Activated CD8-positive, alpha-beta memory T cell treated with anti-CD3 and anti-CD28 coated beads, Interleukin-2, amount 10 ng/mL, durations not matched to agents 7 days and 5 days (primary cell): Measurements from ENCODE around the gene COPG1. TPM values are rescaled to one million over a fixed set of nuclear protein-coding genes. Genes with fewer than 3 reads are reported as not detected.

Source experiments
- ATAC-seq: fragments of 150-1000 bp; cut with Tn5 transposase; one replicate; pipeline ENCODE4 v1.10.0; 2021; ENCODE audit warnings: moderate library complexity
- CTCF ChIA-PET: fragments of 350-600 bp; sonication (Branson Sonifier 250); formaldehyde crosslinking; loops from one replicate; lab custom pipeline; 2021; ENCODE audit warnings: antibody characterized with exemption; lab: Charles Lee
- DNase-seq: peaks from one replicate; pipeline ENCODE4 v3.0.0-alpha.2; 2020
- H3K27ac Mint-ChIP-seq: one replicate; pipeline ENCODE4 v1.8.0; 2021; ENCODE audit warnings: mild to moderate bottlenecking, mixed read lengths
- H3K27me3 Mint-ChIP-seq: one replicate; pipeline ENCODE4 v1.8.0; 2021; ENCODE audit warnings: mixed read lengths
- H3K36me3 Mint-ChIP-seq: one replicate; pipeline ENCODE4 v1.8.0; 2021; ENCODE audit warnings: mild to moderate bottlenecking, mixed read lengths
- H3K4me1 Mint-ChIP-seq: one replicate; pipeline ENCODE4 v1.8.0; 2021; ENCODE audit warnings: mixed read lengths
- H3K4me3 Mint-ChIP-seq: one replicate; pipeline ENCODE4 v1.8.0; 2021; ENCODE audit warnings: mild to moderate bottlenecking, moderate library complexity, mixed read lengths
- H3K9me3 Mint-ChIP-seq: one replicate; pipeline ENCODE4 v1.8.0; 2022; ENCODE audit warnings: low read depth, mixed read lengths
- microRNA-seq: library from miRNA; unstranded; fragments of <30 nt; microRNA quantifications from one replicate; pipeline ENCODE4 v1.2.0, GENCODE V29; 2022
- total RNA-seq, 2 experiments: library from RNA; stranded (reverse); gene quantifications; one replicate each; pipeline ENCODE4 v1.2.3, GENCODE V29; 2021

The COPG1 gene
- total RNA-seq, 2 experiments from 2014 or later, result 130 to 141 TPM

- no peaks in the 10 kb centered on the region for H3K9me3 Mint-ChIP-seq
- no peak for ATAC-seq
- no peak overlapping the region for H3K27ac Mint-ChIP-seq
- H3K36me3 Mint-ChIP-seq, result no peaks in the 10 kb centered on the region
- no peak for DNase-seq
- H3K27me3 Mint-ChIP-seq, result no peaks in the 10 kb centered on the region
- no peak overlapping the region for H3K4me3 Mint-ChIP-seq
- CTCF ChIA-PET, result interaction anchor here (1.0 kb wide), 1 partner anchor 8 kb away, joined by 3 read pairs; a partner anchor contains a TSS
- H3K4me1 Mint-ChIP-seq, result no peaks in the 10 kb centered on the region
These were observed 74.4 kb downstream of the COPG1 start for GRCh38 chr3:129323651-129324294.

GRCh38 chr3:129324855-129325254, 75.4 kb downstream of the COPG1 start:
- H3K27ac Mint-ChIP-seq, result no peak overlapping the region
- ATAC-seq, result no peak
- CTCF ChIA-PET, result interaction anchor here (1.1 kb wide), 1 partner anchor 10 kb away, joined by 3 read pairs; no protein-coding TSS in a partner anchor

GRCh38 chr3:129325383-129325782, 76.0 kb downstream of the COPG1 start:
- Mint-ChIP-seq H3K4me1 (no peaks in the 10 kb centered on the region), H3K36me3 (no peaks in the 10 kb centered on the region), H3K27me3 (no peaks in the 10 kb centered on the region), H3K27ac (no peak overlapping the region), H3K4me3 (no peak overlapping the region), H3K9me3 (no peaks in the 10 kb centered on the region)
- ATAC-seq (no peak), DNase-seq (no peak)
- CTCF ChIA-PET, result interaction anchor here (1.1 kb wide), 1 partner anchor 9 kb away, joined by 3 read pairs; no protein-coding TSS in a partner anchor

More at GRCh38 chr3:129324855-129325254, 75.4 kb downstream of the COPG1 start:
- Mint-ChIP-seq H3K36me3 (no peaks in the 10 kb centered on the region), H3K9me3 (no peaks in the 10 kb centered on the region), H3K27me3 (no peaks in the 10 kb centered on the region), H3K4me1 (no peaks in the 10 kb centered on the region), H3K4me3 (no peak overlapping the region)
- no peak for DNase-seq

- ATAC-seq, result no peak
- no peaks in the 10 kb centered on the region for H3K27me3 Mint-ChIP-seq
- CTCF ChIA-PET, result interaction anchor here (1.1 to 1.6 kb wide), 3 partner anchors 8 to 10 kb away, joined by 3 to 7 read pairs (median 3); a partner anchor contains a TSS
- H3K36me3 Mint-ChIP-seq, result no peaks in the 10 kb centered on the region
- H3K27ac Mint-ChIP-seq, result no peak overlapping the region
- no peak for DNase-seq
- no peak overlapping the region for H3K4me3 Mint-ChIP-seq
- no peaks in the 10 kb centered on the region for H3K4me1 Mint-ChIP-seq
- H3K9me3 Mint-ChIP-seq, result no peaks in the 10 kb centered on the region
These were observed 76.7 kb downstream of the COPG1 start for GRCh38 chr3:129326138-129326537.

- Mint-ChIP-seq H3K27me3 (no peaks in the 10 kb centered on the region), H3K27ac (no peak overlapping the region), H3K36me3 (no peaks in the 10 kb centered on the region), H3K4me3 (no peak overlapping the region), H3K4me1 (no peaks in the 10 kb centered on the region), H3K9me3 (no peaks in the 10 kb centered on the region)
- CTCF ChIA-PET, result interaction anchor here (0.7 to 1.6 kb wide), 3 partner anchors 8 to 24 kb away, joined by 3 to 7 read pairs (median 3); a partner anchor contains a TSS
- DNase-seq (no peak), ATAC-seq (no peak)
These were observed 77.2 kb downstream of the COPG1 start for GRCh38 chr3:129326595-129326994.

Small RNAs within 50 kb of the gene (microRNA-seq; reads per million reads assigned to microRNA genes)
- gene MIR6826, result not detected

Other genes starting within 250 kb of the COPG1 start
- gene EFCC1, start 248.3 kb upstream of the COPG1 start, total RNA-seq, result under 1 TPM; 0.09 to 0.12 TPM
- not detected for gene GP9, start 188.8 kb upstream of the COPG1 start, total RNA-seq
- gene RAB43, start 127.8 kb upstream of the COPG1 start, total RNA-seq, result 10 to 100 TPM; 33.7 to 36.1 TPM
- gene ISY1, start 88.5 kb upstream of the COPG1 start, total RNA-seq, result 10 to 100 TPM; 44.4 to 75.9 TPM
- 100 to 1,000 TPM; 270 to 330 TPM for gene CNBP, start 65.7 kb upstream of the COPG1 start, total RNA-seq
- gene HMCES, start 29.3 kb downstream of the COPG1 start, total RNA-seq, result 10 to 100 TPM; 43.4 to 52.1 TPM
- 1 to 10 TPM in 1 of 2 experiments, under 1 TPM in 1; 0.56 to 1.4 TPM for gene EFCAB12, start 179.0 kb downstream of the COPG1 start, total RNA-seq
- gene MBD4, start 190.3 kb downstream of the COPG1 start, total RNA-seq, result 10 to 100 TPM; 51.9 to 52.0 TPM
- gene IFT122, start 190.6 kb downstream of the COPG1 start, total RNA-seq, result 10 to 100 TPM; 15.6 to 34.0 TPM